ENCODE data around the gene NECAP2.

DNA sequence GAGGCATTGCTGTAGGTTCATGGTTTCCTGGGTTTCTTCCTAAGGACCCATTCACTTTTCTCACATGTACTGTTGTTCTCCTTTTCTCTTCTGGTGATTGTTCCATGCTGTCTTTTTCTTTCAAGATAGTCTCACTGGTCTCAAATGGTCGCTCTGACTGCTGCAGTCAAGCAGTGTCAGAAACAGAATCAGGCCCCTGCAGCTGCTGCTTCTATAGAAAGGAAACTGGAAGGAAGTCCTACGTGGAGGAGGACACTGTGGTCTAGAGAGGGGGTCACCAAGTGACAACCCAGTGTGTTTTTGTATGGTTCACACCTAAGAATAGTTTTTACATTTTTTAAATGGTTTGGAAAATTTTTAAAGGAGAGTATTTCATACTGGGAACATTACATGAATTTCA is 2.4 kb downstream of the NECAP2 start:
- TF ChIP-seq POLR2AphosphoS5 (IDR thresholded peaks at IDR 0.05; ENCODE audit: insufficient read depth in 1 of 2, low read depth in 1 of 2) (no peak), CTCF (IDR thresholded peaks at IDR 0.05) (no peak), POLR2A (IDR thresholded peaks at IDR 0.05) (no peak)
